Hippocampal formation (tissue), 2 donors: ENCODE measurements around the gene SPIB.
"Not testable (repeated sequence)": the region's sequence is repeated elsewhere in the genome, so short reads cannot be mapped to it uniquely, and the experiment has no call there.

ENCODE experiments used
- DNase-seq, 2 donors: peaks; one replicate each; lab custom pipeline; 2025; lab: John Stamatoyannopoulos, UW

The SPIB gene

DNA sequence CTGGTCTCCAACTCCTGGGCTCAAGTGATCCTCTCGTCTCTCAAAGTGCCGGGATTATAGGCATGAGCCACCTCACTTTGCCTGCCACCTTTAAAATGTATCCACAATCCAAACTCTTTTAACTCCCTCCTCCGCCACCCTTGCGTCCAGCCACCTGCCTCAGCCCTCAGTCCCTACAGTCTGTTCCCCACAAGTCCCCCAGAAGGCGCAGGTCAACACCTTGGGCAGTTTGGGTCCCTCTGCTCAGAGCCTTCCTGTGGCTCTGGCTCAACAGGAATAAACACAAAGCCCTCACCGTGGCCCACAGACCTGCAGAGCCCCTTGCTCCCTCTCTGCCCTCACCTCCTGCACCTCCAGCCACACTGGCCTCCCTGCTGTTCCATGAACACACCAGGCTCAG, 50.1 kb downstream of the SPIB start:
- DNase-seq = no peak

DNA sequence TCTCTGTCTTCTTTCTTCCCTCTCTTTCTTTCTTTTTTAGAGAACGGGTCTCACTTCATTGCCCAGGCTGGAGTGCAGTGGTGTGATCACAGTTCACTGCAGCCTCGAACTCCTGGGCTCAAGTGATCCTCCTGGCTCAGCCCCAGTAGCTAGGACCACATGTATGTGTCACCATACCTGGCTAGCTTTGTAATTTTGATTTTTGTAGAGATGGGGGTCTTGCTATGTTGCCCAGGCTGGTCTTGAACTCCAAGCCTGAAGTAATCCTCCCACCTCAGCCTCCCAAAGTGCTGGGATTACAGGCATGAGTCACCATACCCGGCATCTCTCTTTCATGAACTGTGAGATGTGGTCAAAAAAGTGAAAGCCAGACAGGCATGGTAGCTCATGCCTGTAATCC, 54.6 kb downstream of the SPIB start:
- DNase-seq = not testable (repeated sequence)

DNA sequence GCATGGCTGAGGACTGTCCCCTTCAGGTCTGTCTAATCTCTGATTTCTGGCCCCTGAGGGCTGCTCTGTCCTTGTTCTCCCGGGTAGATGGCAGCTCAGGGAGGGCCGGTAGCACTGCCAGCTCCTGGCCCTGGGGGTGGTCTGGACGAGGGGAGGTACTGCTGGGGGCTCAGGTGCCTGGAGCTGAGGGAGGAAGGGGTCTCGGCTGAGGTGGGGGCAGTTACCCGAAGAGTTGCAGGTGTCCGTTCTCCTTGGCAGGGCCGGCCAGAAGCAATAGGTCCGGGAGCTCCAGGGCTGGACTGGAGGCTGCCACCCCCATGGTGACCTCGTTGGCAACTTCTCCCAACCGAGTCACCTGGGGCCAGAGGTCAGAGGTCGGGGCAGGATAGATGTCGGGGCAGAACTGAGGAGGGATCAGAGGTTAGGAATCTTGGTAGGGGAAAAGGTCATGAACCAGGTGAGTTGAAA, 56.4 kb downstream of the SPIB start:
- DNase-seq = no peak

GRCh38 chr19:50475736-50476223, 57.0 kb downstream of the SPIB start:
- no peak for DNase-seq

DNA sequence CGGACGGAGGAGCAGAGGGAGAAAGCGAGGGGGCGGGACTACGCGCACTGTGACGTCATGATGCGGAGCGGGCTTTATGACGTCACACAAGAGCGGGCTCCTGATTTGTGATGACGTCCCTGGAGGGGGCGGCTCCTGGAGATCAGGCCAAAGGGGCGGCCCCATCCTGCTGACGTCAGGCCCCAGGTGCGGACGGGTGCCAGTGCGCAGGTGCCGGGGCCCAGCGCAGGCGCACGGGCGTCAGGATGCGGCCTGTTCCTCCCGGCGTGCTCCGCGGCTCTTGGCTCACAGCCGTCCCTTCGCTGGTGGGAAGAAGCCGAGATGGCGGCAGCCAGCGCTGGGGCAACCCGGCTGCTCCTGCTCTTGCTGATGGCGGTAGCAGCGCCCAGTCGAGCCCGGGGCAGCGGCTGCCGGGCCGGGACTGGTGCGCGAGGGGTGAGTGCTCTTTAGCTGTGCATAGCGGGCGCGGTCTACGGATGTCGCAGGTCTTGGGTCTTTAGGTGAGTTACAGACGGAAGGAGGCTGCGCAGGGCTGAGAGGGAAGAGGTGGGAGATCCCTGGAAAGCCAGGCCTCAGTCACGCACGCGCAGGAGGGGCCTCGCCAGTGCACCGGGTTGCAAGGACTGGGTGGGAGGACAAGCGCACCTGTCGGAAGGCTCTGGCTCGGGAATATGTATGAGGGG, 57.6 kb downstream of the SPIB start, which contains the start of the genes EMC10 and GARIN5A:
EMC10 (plus strand) TSS at position 284 of the 683 bp plus-strand sequence; CDS start at position 322, 38 bp downstream.
GARIN5A (minus strand) TSS at position 625 of the 683 bp plus-strand sequence; CDS start at position 165, 460 bp downstream.
- peak; percentile 51 to 85 for DNase-seq

DNA sequence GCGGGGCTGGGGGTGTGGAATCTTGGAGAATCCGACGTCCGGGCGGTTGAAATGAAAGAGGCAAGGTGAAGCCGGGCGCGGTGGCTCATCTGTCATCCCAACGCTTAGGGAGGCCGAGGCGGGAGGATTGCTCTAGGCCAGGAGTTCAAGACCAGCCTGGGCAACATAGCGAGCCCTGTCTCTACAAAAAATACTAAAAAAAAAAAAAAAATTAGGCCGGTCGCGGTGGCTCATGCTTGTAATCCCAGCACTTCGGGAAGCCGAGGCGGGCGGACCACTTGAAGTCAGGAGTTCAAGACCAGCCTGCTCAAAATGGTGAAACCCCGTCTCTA, 58.1 kb downstream of the SPIB start:
- no peak for DNase-seq

DNA sequence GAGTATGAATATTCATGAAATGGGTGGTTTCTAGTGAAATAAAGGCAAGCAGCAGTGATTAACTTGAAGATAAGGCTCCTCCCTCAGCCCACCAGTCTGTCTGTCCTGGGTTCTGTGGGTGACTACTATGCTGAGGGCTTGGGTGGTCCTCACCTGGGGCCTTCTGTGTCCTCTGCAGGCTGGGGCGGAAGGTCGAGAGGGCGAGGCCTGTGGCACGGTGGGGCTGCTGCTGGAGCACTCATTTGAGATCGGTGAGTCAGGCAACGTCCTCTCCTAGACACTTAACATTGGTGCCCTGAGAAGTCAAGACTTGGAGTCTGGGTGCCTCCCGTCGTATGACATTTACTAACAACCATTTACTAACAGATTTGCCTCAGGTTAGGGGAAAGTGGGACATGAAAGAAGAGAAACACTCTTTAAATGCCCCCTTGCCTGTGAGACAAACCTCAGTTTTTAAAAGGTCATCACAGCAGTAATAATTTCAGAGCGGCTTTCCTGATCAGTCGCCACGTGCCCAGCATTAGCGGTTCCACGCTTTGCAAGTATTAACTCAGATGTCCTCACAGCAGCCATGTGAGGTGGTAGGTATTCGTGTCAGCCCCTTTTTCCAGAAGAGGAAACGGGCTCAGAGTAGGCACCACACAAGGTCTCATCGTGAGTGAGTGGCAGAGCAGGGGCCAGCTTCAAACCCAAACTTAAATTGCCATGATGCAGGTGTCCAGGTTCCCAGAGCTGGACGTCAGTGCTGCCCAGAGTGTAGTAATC, 59.2 kb downstream of the SPIB start:
- no peak for DNase-seq

- no peak for DNase-seq
Measured at GRCh38 chr19:50478901-50479715, 60.4 kb downstream of the SPIB start.

- no peak for DNase-seq
Measured at GRCh38 chr19:50479761-50480251, 61.1 kb downstream of the SPIB start.

DNA sequence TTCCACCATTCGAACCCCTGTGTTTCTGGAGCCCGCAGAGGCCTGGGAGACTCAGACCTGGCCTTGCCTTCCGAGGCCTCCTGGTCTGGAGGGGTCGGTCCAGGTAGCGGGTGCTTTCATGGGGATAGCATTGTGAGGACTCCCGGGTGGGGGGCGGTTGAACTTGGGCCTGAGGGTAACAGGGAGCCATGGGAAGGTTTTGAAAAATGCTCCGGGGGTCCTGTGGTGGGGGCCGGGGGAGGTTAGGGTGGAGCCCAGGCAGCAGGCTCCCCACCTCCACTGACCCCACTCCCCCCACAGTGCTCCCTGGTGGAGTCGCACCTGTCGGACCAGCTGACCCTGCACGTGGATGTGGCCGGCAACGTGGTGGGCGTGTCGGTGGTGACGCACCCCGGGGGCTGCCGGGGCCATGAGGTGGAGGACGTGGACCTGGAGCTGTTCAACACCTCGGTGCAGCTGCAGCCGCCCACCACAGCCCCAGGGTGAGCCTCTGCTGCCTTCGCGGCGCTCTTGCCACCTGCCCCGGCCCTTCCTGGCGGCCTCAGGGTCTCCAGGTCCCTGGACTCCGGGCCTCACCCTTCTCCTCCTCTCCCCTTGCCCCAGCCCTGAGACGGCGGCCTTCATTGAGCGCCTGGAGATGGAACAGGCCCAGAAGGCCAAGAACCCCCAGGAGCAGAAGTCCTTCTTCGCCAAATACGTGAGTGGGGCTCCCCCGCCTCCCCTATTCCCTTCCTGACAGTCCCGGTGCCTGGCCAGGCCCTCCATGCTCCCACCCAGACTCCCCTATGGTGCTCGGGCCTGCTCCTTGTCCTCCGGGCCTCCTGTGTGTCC, 61.8 kb downstream of the SPIB start:
- DNase-seq = no peak
